ENCODE data around the gene IGSF21.

- TF ChIP-seq CTCF (IDR thresholded peaks at IDR 0.05 in 2 of 3, conservative IDR thresholded peaks at IDR 0.05 in 1 of 3; ENCODE audit: control insufficient read depth in 2 of 3, extremely low read depth in 1 of 3, insufficient read depth in 1 of 3, low read depth in 3 of 3, low read length in 3 of 3): no peak
- TF ChIP-seq SP1 (IDR thresholded peaks at IDR 0.05; ENCODE audit: low read depth, low read length): no peak
- TF ChIP-seq ZBTB33 (IDR thresholded peaks at IDR 0.05): no peak
- no peak for TF ChIP-seq RAD21 (IDR thresholded peaks at IDR 0.05; ENCODE audit: insufficient read depth, low read depth, low read length)
- no peak for TF ChIP-seq TAF1 (IDR thresholded peaks at IDR 0.05; ENCODE audit: borderline replicate concordance, low read depth, low read length)
Measured at GRCh38 chr1:18137759-18138345, 30.3 kb downstream of the IGSF21 start.

Data from GM12878 (cell line).